Measurements from ENCODE around the gene MAD1L1. TPM values are rescaled to one million over a fixed set of nuclear protein-coding genes. Genes with fewer than 3 reads are reported as not detected.

Gene MAD1L1
- total and polyA plus RNA-seq, 3 experiments from 2014 or later = 43.6 to 185 (median 47.3) TPM

DNA sequence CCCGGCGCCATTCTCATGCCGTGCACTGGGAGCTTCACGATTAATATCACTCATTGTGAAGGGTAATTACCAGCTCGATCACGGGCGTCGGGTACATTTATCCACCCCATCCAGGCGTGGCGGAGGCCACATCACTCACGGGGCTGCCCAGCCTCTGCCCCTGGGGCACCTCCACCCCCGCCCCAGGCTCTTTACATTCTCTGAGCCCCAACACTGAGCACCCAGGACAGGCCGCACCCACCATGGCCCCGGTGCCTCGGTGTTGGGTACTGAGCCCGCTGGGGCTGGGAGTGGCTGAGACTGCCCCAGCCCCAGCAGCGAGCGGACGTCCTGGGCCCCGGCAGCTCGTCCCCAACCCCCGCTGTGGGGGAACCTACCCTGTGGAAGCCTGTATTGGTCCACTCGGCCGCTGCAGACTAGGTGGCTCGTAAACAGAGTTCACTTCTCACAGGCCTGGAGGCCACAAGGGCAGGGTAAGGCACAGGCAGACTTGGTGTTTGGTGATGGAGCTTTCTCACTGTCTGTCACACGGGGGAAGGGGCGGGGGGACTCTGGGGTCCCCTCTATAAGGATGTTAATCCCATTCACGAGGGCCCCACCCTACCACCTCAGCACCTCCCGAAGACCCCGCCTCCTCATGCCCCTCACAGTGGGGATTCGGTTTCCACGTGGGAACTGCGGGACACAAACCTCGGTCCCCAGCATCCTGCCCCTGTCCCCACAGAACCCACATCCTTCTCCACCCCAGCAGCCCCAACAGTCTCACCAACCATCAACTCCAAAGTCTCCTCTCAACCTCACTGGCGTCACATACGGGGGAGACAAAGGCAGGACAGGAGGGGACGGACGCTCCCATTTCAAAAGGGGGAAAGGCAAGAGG is 378.5 kb downstream of the MAD1L1 start:
- CTCF ChIA-PET = no interaction called here
- Mint-ChIP-seq H3K4me1 (peaks cover 14 to 47% (median 19%) of the 10 kb centered on the region in 3 donors), H3K27me3 (peaks cover 0 to 2% of the 10 kb centered on the region in 2 donors), H3K9me3 (peaks cover 0 to 2% (median 0%) of the 10 kb centered on the region in 5 donors), H3K27ac (peak overlapping the region in 4 of 8 donors; percentile 7 to 52 (median 32)), H3K4me3 (peak overlapping the region in 5 of 7 donors; percentile 28 to 61 (median 34)), H3K36me3 (peaks cover 0 to 11% (median 0%) of the 10 kb centered on the region in 3 donors)
- Histone ChIP-seq H3K4me1 (ENCODE audit: insufficient read depth, low read length) (peaks cover 23% of the 10 kb centered on the region), H3K4me3 (ENCODE audit: low read length) (no peak overlapping the region), H3K36me3 (ENCODE audit: insufficient read depth, low read length) (no peaks in the 10 kb centered on the region), H3K27me3 (ENCODE audit: insufficient read depth, low read length, poor library complexity, severe bottlenecking) (no peaks in the 10 kb centered on the region), H3K27ac (ENCODE audit: low read depth, low read length) (peak overlapping the region; percentile 51), H3K9me3 (ENCODE audit: low read length) (no peaks in the 10 kb centered on the region)
- DNase-seq = peak in 2 of 5 donors; percentile 0 to 49
- POLR2A ChIA-PET = no interaction called here

DNA sequence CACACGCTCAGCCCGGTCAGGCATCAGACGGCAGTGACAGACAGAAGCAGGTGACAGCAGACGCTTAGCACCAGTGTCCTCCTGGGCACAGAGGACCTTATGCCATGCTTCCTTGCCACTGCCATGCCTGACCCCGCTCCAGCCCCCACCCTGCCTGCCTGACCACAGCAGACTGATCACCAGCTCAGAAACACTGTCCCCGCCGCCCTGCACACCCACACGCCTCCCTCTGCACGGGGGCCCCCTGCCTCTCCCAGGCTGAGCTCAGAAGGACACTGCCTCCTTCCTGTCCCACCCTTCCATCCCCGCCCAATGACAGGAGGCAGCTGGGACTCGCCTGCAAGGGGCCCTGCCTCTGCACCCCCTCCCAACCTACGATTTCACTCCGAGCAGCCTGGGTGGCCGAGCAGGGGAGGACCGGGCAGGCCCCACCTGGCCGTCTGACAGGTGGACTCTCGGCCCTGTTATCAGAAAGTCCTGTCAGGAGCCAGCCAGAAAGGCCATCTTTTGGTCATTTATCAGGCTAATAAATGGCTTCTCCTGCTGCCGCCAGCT is 379.2 kb downstream of the MAD1L1 start:
- H3K27me3 Mint-ChIP-seq = peaks cover 0 to 2% of the 10 kb centered on the region in 2 donors

DNA sequence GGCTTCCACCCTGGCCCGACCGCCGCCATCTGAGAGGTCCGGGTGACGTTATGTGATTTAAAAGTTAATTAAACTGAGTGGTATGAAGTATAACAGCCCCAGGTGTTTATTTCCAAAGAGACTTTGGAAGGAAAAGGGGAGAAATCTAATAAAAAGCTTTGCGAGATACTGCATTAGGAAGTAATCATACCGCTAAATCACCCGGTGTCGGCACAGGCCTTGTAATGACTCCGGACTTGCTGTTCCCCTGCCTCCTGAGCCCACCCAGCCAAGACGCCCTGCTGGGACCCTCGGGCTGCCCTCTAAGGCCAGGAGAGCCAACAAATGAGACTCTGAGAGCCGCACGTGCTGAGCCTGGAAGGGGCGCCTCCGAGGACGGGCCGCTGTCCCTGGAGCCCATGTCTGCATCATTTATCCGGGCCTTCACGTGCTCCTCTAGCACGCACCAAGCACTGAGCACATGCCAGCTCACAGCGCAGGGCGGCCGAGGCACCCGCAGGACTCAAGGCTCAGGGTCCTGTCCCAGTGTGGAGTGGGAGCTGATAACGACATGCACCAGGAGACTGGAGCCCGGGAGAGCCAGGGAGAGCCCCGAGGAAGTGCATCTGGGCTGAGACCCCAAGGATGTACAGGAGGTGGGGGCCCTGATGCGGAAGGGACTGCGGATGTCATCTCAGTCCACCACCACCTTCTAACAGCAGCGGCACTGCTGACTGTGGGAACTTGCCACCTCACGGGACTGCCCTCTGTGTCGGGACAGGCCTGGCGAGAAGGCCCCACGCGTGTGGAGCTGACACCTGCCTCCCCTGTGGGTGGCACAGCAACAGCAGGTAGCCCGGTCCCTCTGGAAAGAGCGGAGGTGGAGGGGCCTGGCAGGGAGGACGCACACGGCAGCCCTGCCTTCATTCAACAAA is 380.0 kb downstream of the MAD1L1 start:
- peak in 1 of 5 donors; percentile 35 for DNase-seq
- Mint-ChIP-seq H3K4me3 (no peak overlapping the region), H3K27me3 (peaks cover 0 to 2% of the 10 kb centered on the region in 2 donors), H3K27ac (peak overlapping the region in 1 of 8 donors; percentile 63), H3K9me3 (peaks cover 0 to 2% (median 0%) of the 10 kb centered on the region in 5 donors), H3K36me3 (peaks cover 0 to 20% (median 0%) of the 10 kb centered on the region in 3 donors), H3K4me1 (peaks cover 14 to 44% (median 19%) of the 10 kb centered on the region in 3 donors)
- H3K9me3 ChIP-seq (ENCODE audit: low read length) = no peaks in the 10 kb centered on the region
- no peak overlapping the region for H3K27ac ChIP-seq (ENCODE audit: low read depth, low read length)
- H3K4me3 ChIP-seq (ENCODE audit: low read length) = no peak overlapping the region
- H3K36me3 ChIP-seq (ENCODE audit: insufficient read depth, low read length) = no peaks in the 10 kb centered on the region
- POLR2A ChIA-PET = no interaction called here
- H3K27me3 ChIP-seq (ENCODE audit: insufficient read depth, low read length, poor library complexity, severe bottlenecking) = no peaks in the 10 kb centered on the region
- CTCF ChIA-PET = no interaction called here
- H3K4me1 ChIP-seq (ENCODE audit: insufficient read depth, low read length) = peaks cover 23% of the 10 kb centered on the region

More for the DNA sequence above, 379.2 kb downstream of the MAD1L1 start:
- Mint-ChIP-seq H3K36me3 (peaks cover 0 to 16% (median 0%) of the 10 kb centered on the region in 3 donors), H3K4me3 (peak overlapping the region in 1 of 7 donors; percentile 61), H3K27ac (peak overlapping the region in 4 of 8 donors; percentile 7 to 50 (median 40)), H3K9me3 (peaks cover 0 to 2% (median 0%) of the 10 kb centered on the region in 5 donors), H3K4me1 (peaks cover 14 to 49% (median 19%) of the 10 kb centered on the region in 3 donors)
- POLR2A ChIA-PET = no interaction called here
- H3K27ac ChIP-seq (ENCODE audit: low read depth, low read length) = peak overlapping the region; percentile 51
- DNase-seq = peak in 2 of 5 donors; percentile 0 to 32
- peaks cover 23% of the 10 kb centered on the region for H3K4me1 ChIP-seq (ENCODE audit: insufficient read depth, low read length)
- CTCF ChIA-PET = no interaction called here
- no peaks in the 10 kb centered on the region for H3K27me3 ChIP-seq (ENCODE audit: insufficient read depth, low read length, poor library complexity, severe bottlenecking)
- no peak overlapping the region for H3K4me3 ChIP-seq (ENCODE audit: low read length)
- no peaks in the 10 kb centered on the region for H3K36me3 ChIP-seq (ENCODE audit: insufficient read depth, low read length)
- H3K9me3 ChIP-seq (ENCODE audit: low read length) = no peaks in the 10 kb centered on the region

DNA sequence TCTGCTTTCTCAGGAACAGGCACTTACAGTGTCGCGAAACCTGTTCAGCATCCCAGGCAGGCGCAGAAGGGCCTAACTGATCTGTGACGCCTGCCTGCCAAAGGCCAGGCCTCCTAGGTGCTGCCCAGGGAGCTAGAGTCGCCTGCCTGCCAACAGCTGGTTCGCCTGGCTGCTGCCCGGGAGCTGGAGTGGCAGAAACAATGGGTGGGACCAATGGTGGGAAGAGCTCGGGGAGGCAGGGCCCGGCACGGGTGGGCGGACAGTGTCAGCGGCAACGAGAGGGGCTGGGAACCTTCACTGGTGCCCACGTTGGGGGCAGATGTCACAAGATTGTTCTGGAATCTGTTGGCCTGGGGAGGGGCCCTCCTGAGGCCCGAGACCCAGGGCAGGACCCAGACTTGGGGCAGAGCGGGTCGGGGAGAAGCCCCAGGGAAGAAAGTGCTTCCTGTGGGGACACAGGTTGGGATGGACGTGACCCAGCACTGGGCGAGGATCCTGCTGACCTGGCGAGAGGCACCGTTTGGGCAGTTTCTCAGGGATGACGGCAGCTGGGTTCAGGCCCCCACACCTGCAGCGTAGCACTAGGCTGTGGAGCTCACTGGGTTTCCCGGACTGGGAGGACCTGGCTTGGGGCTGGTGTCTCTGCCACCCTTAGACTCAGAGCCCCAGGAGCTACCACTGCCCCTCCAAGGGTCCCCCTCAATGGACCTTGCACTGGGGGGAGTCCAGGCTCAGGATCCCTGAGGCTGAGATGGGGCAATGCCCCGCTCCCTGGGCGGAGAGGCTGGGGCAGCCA is 380.8 kb downstream of the MAD1L1 start:
- no peak overlapping the region for H3K27ac ChIP-seq (ENCODE audit: low read depth, low read length)
- no peaks in the 10 kb centered on the region for H3K9me3 ChIP-seq (ENCODE audit: low read length)
- no peak overlapping the region for H3K4me3 Mint-ChIP-seq
- peaks cover 0 to 26% (median 0%) of the 10 kb centered on the region in 3 donors for H3K36me3 Mint-ChIP-seq
- peaks cover 14 to 40% (median 19%) of the 10 kb centered on the region in 3 donors for H3K4me1 Mint-ChIP-seq
- no peaks in the 10 kb centered on the region for H3K36me3 ChIP-seq (ENCODE audit: insufficient read depth, low read length)
- ChIA-PET POLR2A (no interaction called here), CTCF (no interaction called here)
- H3K4me1 ChIP-seq (ENCODE audit: insufficient read depth, low read length) = peaks cover 23% of the 10 kb centered on the region
- H3K27me3 Mint-ChIP-seq = peaks cover 0 to 2% of the 10 kb centered on the region in 2 donors
- H3K27ac Mint-ChIP-seq = peak overlapping the region in 1 of 8 donors; percentile 72
- no peak overlapping the region for H3K4me3 ChIP-seq (ENCODE audit: low read length)
- H3K9me3 Mint-ChIP-seq = peaks cover 0 to 2% (median 0%) of the 10 kb centered on the region in 5 donors
- peak in 1 of 5 donors; percentile 43 for DNase-seq
- no peaks in the 10 kb centered on the region for H3K27me3 ChIP-seq (ENCODE audit: insufficient read depth, low read length, poor library complexity, severe bottlenecking)

DNA sequence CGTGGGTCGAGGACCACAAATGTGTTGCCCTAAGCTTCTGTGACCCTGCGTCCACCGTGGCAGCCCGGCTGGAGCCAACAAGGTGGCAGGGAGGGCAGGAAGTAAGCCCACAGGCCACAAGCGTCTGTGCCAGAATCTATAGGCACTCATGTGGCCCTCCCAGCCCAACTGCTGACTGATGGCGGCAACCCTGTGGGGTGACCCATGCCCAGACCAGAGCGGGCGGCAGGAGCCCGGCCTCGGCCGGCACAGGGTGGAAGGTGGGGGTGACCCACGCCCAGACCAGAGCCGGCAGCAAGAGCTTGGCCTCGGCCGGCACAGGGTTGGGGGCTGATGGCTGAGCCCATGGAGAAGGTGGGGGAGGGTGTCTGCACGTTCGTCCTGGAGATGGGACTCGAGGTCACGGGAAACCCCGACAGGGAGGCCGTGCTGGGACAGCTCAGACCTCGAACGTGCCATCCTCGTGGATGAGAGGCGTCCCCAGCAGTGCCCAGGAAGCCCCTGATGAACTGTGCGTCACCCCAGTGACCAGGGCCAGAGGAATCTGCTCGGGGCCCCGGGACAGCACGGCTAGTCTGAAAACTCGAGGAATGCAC is 381.7 kb downstream of the MAD1L1 start:
- Histone ChIP-seq H3K9me3 (ENCODE audit: low read length) (no peaks in the 10 kb centered on the region), H3K36me3 (ENCODE audit: insufficient read depth, low read length) (no peaks in the 10 kb centered on the region), H3K27me3 (ENCODE audit: insufficient read depth, low read length, poor library complexity, severe bottlenecking) (no peaks in the 10 kb centered on the region), H3K4me1 (ENCODE audit: insufficient read depth, low read length) (peaks cover 22% of the 10 kb centered on the region), H3K27ac (ENCODE audit: low read depth, low read length) (no peak overlapping the region), H3K4me3 (ENCODE audit: low read length) (no peak overlapping the region)
- peak in 1 of 5 donors; percentile 42 for DNase-seq
- ChIA-PET CTCF (no interaction called here), POLR2A (no interaction called here)
- Mint-ChIP-seq H3K36me3 (peaks cover 0 to 32% (median 2%) of the 10 kb centered on the region in 3 donors), H3K27ac (peak overlapping the region in 1 of 8 donors; percentile 51), H3K9me3 (peaks cover 0 to 2% (median 0%) of the 10 kb centered on the region in 5 donors), H3K4me3 (no peak overlapping the region), H3K27me3 (peaks cover 0 to 2% of the 10 kb centered on the region in 2 donors), H3K4me1 (peaks cover 14 to 43% (median 22%) of the 10 kb centered on the region in 3 donors)

DNA sequence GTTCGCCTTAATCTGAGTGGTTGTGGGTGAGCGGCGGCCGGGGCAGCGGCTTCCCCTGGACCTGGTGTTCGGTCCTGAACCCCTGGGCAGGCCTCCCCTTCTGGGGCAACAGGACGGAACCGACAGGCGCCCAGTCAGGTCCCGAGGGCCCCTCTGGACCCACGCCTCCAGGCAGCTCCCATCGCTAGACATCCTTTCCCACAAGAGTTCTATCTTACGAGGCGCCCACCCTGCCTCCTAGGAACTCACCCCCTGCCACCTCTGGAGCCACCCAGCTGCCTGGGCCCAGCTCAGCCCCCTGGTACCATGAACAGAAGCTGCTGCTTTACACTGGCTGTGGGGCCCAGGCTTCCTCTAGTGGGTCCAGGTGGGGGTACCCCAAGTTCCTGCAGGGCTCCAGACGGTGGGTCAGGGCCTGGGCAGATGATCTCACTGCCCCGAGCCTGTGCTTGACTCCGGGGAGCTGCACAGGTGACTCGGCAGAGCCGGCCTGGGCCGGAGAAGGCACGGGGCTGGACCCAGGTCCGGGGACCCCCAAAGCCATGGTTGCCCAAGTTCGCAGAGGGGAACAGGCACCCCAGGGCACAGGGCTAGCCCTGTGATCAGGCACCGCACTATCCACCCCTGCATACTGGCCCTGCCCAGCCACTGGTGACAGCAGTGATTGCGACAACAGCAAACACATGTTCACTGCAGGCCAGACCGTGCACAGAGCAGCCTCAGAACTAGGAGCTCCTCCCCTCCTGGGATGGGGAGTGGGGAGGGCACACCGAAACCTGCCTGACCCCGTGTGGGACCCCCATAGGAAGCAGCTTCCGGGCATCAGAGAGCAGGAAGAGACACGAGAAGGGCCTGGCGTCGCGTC is 382.4 kb downstream of the MAD1L1 start:
- Mint-ChIP-seq H3K4me1 (peaks cover 10 to 36% (median 15%) of the 10 kb centered on the region in 3 donors), H3K27ac (no peak overlapping the region), H3K4me3 (no peak overlapping the region), H3K9me3 (no peaks in the 10 kb centered on the region), H3K27me3 (peaks cover 0 to 2% of the 10 kb centered on the region in 2 donors), H3K36me3 (peaks cover 0 to 36% (median 2%) of the 10 kb centered on the region in 3 donors)
- H3K36me3 ChIP-seq (ENCODE audit: insufficient read depth, low read length) = no peaks in the 10 kb centered on the region
- ChIA-PET CTCF (no interaction called here), POLR2A (no interaction called here)
- no peaks in the 10 kb centered on the region for H3K9me3 ChIP-seq (ENCODE audit: low read length)
- H3K4me1 ChIP-seq (ENCODE audit: insufficient read depth, low read length) = peaks cover 15% of the 10 kb centered on the region
- H3K27me3 ChIP-seq (ENCODE audit: insufficient read depth, low read length, poor library complexity, severe bottlenecking) = no peaks in the 10 kb centered on the region
- H3K27ac ChIP-seq (ENCODE audit: low read depth, low read length) = no peak overlapping the region
- H3K4me3 ChIP-seq (ENCODE audit: low read length) = no peak overlapping the region
- DNase-seq = peak in 1 of 5 donors; percentile 36
